CD4-positive, alpha-beta T cell (primary cell): ENCODE measurements around the gene DNPH1. TPM values are rescaled to one million over a fixed set of nuclear protein-coding genes. Genes with fewer than 3 reads are reported as not detected.

ENCODE experiments used
- ATAC-seq: fragments of 200-7000 bp; cut with Tn5 transposase; one replicate; pipeline ENCODE4 v1.10.0; 2022; ENCODE audit warnings: mild to moderate bottlenecking; ENCODE audit not compliant: poor library complexity
- CTCF ChIA-PET: fragments of 350-600 bp; sonication (Branson Sonifier 250); formaldehyde crosslinking; loops from one replicate; lab custom pipeline; 2021; ENCODE audit warnings: antibody characterized with exemption, inconsistent platforms; lab: Charles Lee
- POLR2A ChIA-PET: fragments of 350-600 bp; sonication (Branson Sonifier 250); formaldehyde crosslinking; loops from one replicate; lab custom pipeline; 2021; ENCODE audit warnings: antibody characterized with exemption, inconsistent platforms; lab: Charles Lee
- DNase-seq, 14 experiments: peaks; one replicate each; pipeline ENCODE4 v3.0.0-alpha.2; 2013 to 2020; ENCODE audit warnings: mixed read lengths in 2 of 14
- H3K27ac ChIP-seq, 2 donors: one replicate each; pipeline versions ENCODE4 v1.5.1 to v1.7.0; 2013; ENCODE audit warnings: low read length in 2 of 2, low read depth in 1 of 2, mild to moderate bottlenecking in 1 of 2
- H3K27me3 ChIP-seq, 2 experiments: 1 replicate in 1 of 2; 2 replicates in 1 of 2; pipeline versions ENCODE4 v1.6.1 to v1.7.0; 2013; ENCODE audit warnings: low read length in 2 of 2, control low read depth in 1 of 2, mild to moderate bottlenecking in 1 of 2, moderate library complexity in 1 of 2; ENCODE audit not compliant: insufficient read depth in 2 of 2, control insufficient read depth in 1 of 2
- H3K36me3 ChIP-seq: one replicate; pipeline ENCODE4 v1.6.1; 2013; ENCODE audit warnings: low read length, control low read depth; ENCODE audit not compliant: insufficient read depth
- H3K4me1 ChIP-seq: one replicate; pipeline ENCODE4 v1.6.1; 2013; ENCODE audit warnings: low read length, control low read depth; ENCODE audit not compliant: insufficient read depth
- H3K4me3 ChIP-seq: one replicate; pipeline ENCODE4 v1.5.1; 2013; ENCODE audit warnings: mild to moderate bottlenecking, low read length, moderate library complexity
- H3K9me3 ChIP-seq, 2 experiments: 1 replicate in 1 of 2; 2 replicates in 1 of 2; pipeline versions ENCODE4 v1.6.1 to v1.7.0; 2013; ENCODE audit warnings: low read length in 2 of 2, mild to moderate bottlenecking in 2 of 2, control low read depth in 1 of 2, moderate library complexity in 1 of 2; ENCODE audit not compliant: control insufficient read depth in 1 of 2, insufficient read depth in 1 of 2
- H3K27ac Mint-ChIP-seq: one replicate; pipeline ENCODE4 v1.8.0; 2020; ENCODE audit warnings: mixed read lengths
- H3K27me3 Mint-ChIP-seq: one replicate; pipeline ENCODE4 v1.8.0; 2021; ENCODE audit warnings: mixed read lengths
- H3K36me3 Mint-ChIP-seq: one replicate; pipeline ENCODE4 v1.8.0; 2021; ENCODE audit warnings: low read depth, mixed read lengths
- H3K4me1 Mint-ChIP-seq: one replicate; pipeline ENCODE4 v1.8.0; 2021; ENCODE audit warnings: low read depth, mixed read lengths
- H3K4me3 Mint-ChIP-seq: one replicate; pipeline ENCODE4 v1.8.0; 2020; ENCODE audit warnings: mild to moderate bottlenecking, mixed read lengths
- H3K9me3 Mint-ChIP-seq: one replicate; pipeline ENCODE4 v1.8.0; 2020; ENCODE audit warnings: mixed read lengths
- CTCF ChIP-seq: fragments of 200-600 bp; IDR thresholded peaks from one replicate; pipeline ENCODE4 v1.8.0; 2022; ENCODE audit warnings: antibody characterized with exemption, mild to moderate bottlenecking
- intact Hi-C, 2 experiments: fragments of 100-400 bp; cut with DNase I in 1 of 2; cut with micrococcal nuclease in 1 of 2; formaldehyde crosslinking; loops; one replicate each; pipeline versions ENCODE4 v1.15.1 to v1.9.0; 2023 to 2025; cut with DNase I, micrococcal nuclease
- total RNA-seq, 174 experiments: library from RNA in 2 of 174; stranded (reverse) in 2 of 174; gene quantifications; one replicate each; pipeline ENCODE4 v1.2.3 and lab custom pipeline; 2021 to 2026

DNPH1 gene
- total RNA-seq, 2 experiments from 2014 or later, result 27.3 to 30.6 TPM

GRCh38 chr6:43246301-43247113 is 17.2 kb upstream of the DNPH1 start:
- no peak for TF ChIP-seq CTCF
- no peak overlapping the region for H3K4me3 Mint-ChIP-seq
- H3K27me3 ChIP-seq, result peaks cover 36 to 44% of the 10 kb centered on the region in 2 experiments
- CTCF ChIA-PET, result interaction anchor here (1.1 to 1.8 kb wide), 2 partner anchors 17 to 75 kb away, joined by 3 to 18 read pairs; partner anchors contain the start of genes DNPH1 and SRF
- H3K4me1 ChIP-seq, result peaks cover 25% of the 10 kb centered on the region
- DNase-seq (peak in 3 of 14 experiments; percentile 17 to 56 (median 35)), ATAC-seq (peak; percentile 21)
- H3K27ac ChIP-seq, result no peak overlapping the region
- peak overlapping the region; percentile 70 for H3K27ac Mint-ChIP-seq
- peaks cover 22% of the 10 kb centered on the region for H3K4me1 Mint-ChIP-seq
- H3K9me3 Mint-ChIP-seq, result no peaks in the 10 kb centered on the region
- H3K4me3 ChIP-seq, result peak overlapping the region; percentile 58
- intact Hi-C loops, result loop anchor here (5.0 to 10.0 kb wide), 5 partner anchors 74 to 1512 kb away; partner anchors contain the start of genes GTPBP2 (in 1 of the 2), SRF (in 1 of the 2), TFEB (in 1 of the 2) and TJAP1 (in 1 of the 2)
- POLR2A ChIA-PET, result interaction anchor here (0.7 to 1.2 kb wide), 8 partner anchors 18 to 270 kb away, joined by 3 to 8 read pairs (median 4); partner anchors contain the start of genes DNPH1, PPP2R5D and ZNF318
- H3K36me3 Mint-ChIP-seq, result peaks cover 3% of the 10 kb centered on the region
- H3K36me3 ChIP-seq, result no peaks in the 10 kb centered on the region
- H3K27me3 Mint-ChIP-seq, result peaks cover 10% of the 10 kb centered on the region
- H3K9me3 ChIP-seq, result no peaks in the 10 kb centered on the region

DNA sequence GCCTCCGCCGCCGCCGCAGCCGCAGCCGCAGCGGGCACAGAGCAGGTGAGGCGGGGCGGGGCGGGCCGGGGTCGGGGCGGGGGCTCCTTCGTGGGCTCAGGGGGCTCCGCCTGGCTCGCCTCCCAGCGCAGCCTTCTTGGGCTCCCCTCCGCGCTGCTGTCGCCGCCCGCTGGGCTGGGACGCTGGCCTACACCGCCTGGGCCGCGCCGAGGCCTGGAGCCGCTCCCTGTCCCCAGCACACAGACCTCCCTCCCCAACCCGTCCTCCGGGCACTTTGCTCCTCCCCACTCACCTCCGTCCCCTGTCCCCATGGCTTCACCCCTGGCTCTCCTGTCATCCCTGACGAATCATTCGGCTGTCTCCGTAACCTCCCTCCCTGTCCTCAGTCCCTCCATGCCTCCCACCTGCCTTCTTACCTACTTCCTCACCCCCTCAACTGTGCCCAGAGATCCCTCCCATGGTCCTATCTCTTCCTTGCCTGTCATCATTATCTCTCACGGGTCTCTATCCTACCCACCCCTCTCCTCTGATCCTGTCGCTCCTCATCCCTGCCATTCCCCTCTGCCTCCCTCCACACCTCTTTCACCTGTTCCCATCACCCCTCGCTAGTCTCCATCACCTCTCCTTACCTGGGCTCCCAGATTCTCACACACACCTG is 14.5 kb upstream of the DNPH1 start:
- peaks cover 3% of the 10 kb centered on the region for H3K9me3 Mint-ChIP-seq
- H3K27me3 ChIP-seq, result peaks cover 33 to 45% of the 10 kb centered on the region in 2 experiments
- CTCF ChIA-PET, result interaction anchor here (1.8 kb wide), 1 partner anchor 15 kb away, joined by 6 read pairs; the partner anchor contains the start of gene DNPH1
- H3K4me1 ChIP-seq, result peaks cover 20% of the 10 kb centered on the region
- no peak for TF ChIP-seq CTCF
- H3K4me1 Mint-ChIP-seq, result peaks cover 15% of the 10 kb centered on the region
- no peak overlapping the region for H3K27ac Mint-ChIP-seq
- no peaks in the 10 kb centered on the region for H3K36me3 ChIP-seq
- no peaks in the 10 kb centered on the region for H3K9me3 ChIP-seq
- no peak overlapping the region for H3K4me3 Mint-ChIP-seq
- H3K4me3 ChIP-seq, result no peak overlapping the region
- H3K27me3 Mint-ChIP-seq, result peaks cover 17% of the 10 kb centered on the region
- no peak for ATAC-seq
- POLR2A ChIA-PET, result no interaction called here
- intact Hi-C loops, result loop anchor here in 1 of 2 experiments (10.0 kb wide), 1 partner anchor 1509 kb away; the partner anchor contains the start of gene TFEB
- no peak overlapping the region for H3K27ac ChIP-seq
- peaks cover 3% of the 10 kb centered on the region for H3K36me3 Mint-ChIP-seq
- DNase-seq, result peak in 1 of 14 experiments; percentile 34

GRCh38 chr6:43242908-43243663 is 13.8 kb upstream of the DNPH1 start, which contains the start of gene TTBK1:
TSS of gene TTBK1 (plus strand) at chr6:43243481. CDS start at chr6:43246661, 3,180 bp downstream.
- Mint-ChIP-seq H3K9me3 (peaks cover 3% of the 10 kb centered on the region), H3K27ac (no peak within 1 kb of the TSS), H3K27me3 (peaks cover 19% of the 10 kb centered on the region), H3K36me3 (peaks cover 3% of the 10 kb centered on the region), H3K4me1 (peaks cover 15% of the 10 kb centered on the region), H3K4me3 (no peak within 1 kb of the TSS)
- Histone ChIP-seq H3K4me1 (peaks cover 20% of the 10 kb centered on the region), H3K27ac (no peak within 1 kb of the TSS), H3K4me3 (no peak within 1 kb of the TSS), H3K27me3 (peaks cover 33 to 45% of the 10 kb centered on the region in 2 experiments), H3K9me3 (no peaks in the 10 kb centered on the region), H3K36me3 (no peaks in the 10 kb centered on the region)
- intact Hi-C loops, result loop anchor here in 1 of 2 experiments (10.0 kb wide), 1 partner anchor 1508 kb away; the partner anchor contains the start of gene TFEB
- no peak for TF ChIP-seq CTCF
- ChIA-PET POLR2A (no interaction called here), CTCF (interaction anchor here (1.8 kb wide), 1 partner anchor 14 kb away, joined by 6 read pairs; the partner anchor contains the start of gene DNPH1)
- ATAC-seq (no peak), DNase-seq (peak in 4 of 14 experiments; percentile 33 to 72 (median 54))
